ENCODE results near the gene SLC1A3.
"Not testable (repeated sequence)": the region's sequence is repeated elsewhere in the genome, so short reads cannot be mapped to it uniquely, and the experiment has no call there.

The SLC1A3 gene

DNA sequence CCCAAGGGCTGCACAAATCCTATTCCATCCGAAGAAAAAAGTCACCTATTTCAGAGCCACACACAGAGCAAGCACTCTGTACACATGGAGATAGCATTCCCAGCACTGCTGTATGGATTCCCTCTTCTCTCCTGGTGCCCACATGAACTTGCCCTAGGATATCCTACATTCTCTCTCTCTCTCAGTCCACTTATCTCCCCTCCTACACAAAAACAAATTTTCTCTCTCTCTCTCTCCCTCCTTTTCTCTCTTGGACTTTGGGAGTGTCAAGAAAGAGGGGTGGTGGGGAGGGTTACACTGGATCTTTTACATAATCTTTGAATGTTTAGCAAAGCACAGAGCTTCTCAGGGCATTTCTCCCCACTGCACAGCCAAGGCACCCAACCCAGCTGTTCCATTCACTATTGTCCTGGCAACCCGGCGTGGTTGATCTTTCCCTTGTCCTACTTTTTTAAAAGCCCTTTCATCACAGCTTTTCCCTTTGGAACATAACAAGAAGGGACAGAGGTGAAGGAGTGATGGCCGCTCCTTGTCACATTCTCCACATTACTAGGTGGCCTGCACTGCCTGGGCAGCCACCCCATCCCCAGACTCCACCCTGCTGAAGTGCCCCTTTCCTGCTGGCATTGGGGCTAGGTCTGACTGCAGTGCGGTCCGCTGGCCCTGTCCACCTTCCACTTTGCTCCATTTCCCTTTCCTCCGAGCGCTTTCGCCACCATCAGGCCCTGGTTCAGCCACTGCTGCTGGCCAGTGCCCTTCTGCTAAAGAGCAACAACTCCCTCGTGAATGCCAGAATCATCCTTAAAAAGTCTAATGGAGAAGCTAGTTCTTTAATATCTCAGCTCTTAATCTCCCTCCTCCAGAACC lies 22.2 kb upstream of the SLC1A3 start:
- H3K4me3 ChIP-seq (ENCODE audit: low read depth, low read length): no peak overlapping the region
- TF ChIP-seq CTCF (IDR thresholded peaks at IDR 0.05; ENCODE audit: low read depth, low read length, missing control alignments): no peak
- in situ Hi-C loops (cut with HindIII; ENCODE audit: low pct_ligation_motif_present, low sequenced_read_pairs): no loop called here
- no peak overlapping the region for H3K27ac ChIP-seq
- H3K27me3 ChIP-seq (replicated peaks): no peaks in the 10 kb centered on the region
- DNase-seq: no peak
- H3K36me3 ChIP-seq (replicated peaks): no peaks in the 10 kb centered on the region

GRCh38 chr5:36585701-36586100 lies 20.7 kb upstream of the SLC1A3 start:
- H3K27me3 ChIP-seq (replicated peaks): no peaks in the 10 kb centered on the region
- in situ Hi-C loops (cut with HindIII; ENCODE audit: low pct_ligation_motif_present, low sequenced_read_pairs): no loop called here
- H3K36me3 ChIP-seq (replicated peaks): no peaks in the 10 kb centered on the region
- H3K27ac ChIP-seq: no peak overlapping the region
- no peak for DNase-seq
- no peak for TF ChIP-seq CTCF (IDR thresholded peaks at IDR 0.05; ENCODE audit: low read depth, low read length, missing control alignments)
- H3K4me3 ChIP-seq (ENCODE audit: low read depth, low read length): no peak overlapping the region

DNA sequence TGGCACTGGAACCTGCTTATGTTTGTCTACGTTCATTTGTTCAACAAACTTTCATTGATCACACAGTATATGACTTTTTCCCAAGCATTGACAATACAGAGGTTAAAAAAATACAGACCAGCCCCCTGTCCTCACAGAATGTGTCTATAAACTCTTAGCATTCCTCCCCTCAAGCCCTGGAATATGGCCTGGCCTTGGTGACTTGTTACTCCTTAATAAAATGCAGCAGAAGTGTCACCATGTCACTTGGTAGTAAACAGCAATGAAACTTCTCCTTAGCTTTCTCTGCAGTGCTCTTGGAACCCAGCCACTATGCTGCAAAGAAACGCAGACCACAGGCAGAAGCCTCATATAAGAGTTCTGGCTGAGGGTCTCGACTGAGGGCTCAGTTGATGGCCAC lies 19.1 kb upstream of the SLC1A3 start:
- in situ Hi-C loops (cut with HindIII; ENCODE audit: low pct_ligation_motif_present, low sequenced_read_pairs): no loop called here
- Histone ChIP-seq H3K4me3 (ENCODE audit: low read depth, low read length) (no peak overlapping the region), H3K27me3 (replicated peaks) (no peaks in the 10 kb centered on the region), H3K27ac (no peak overlapping the region), H3K36me3 (replicated peaks) (no peaks in the 10 kb centered on the region)
- DNase-seq: no peak
- no peak for TF ChIP-seq CTCF (IDR thresholded peaks at IDR 0.05; ENCODE audit: low read depth, low read length, missing control alignments)

GRCh38 chr5:36589735-36590134 lies 16.7 kb upstream of the SLC1A3 start:
- H3K27me3 ChIP-seq (replicated peaks); in situ Hi-C loops (cut with HindIII; ENCODE audit: low pct_ligation_motif_present, low sequenced_read_pairs); DNase-seq; H3K36me3 ChIP-seq (replicated peaks); H3K27ac ChIP-seq; H3K4me3 ChIP-seq (ENCODE audit: low read depth, low read length): not testable (repeated sequence)

- Histone ChIP-seq H3K36me3 (replicated peaks) (no peaks in the 10 kb centered on the region), H3K27ac (no peak overlapping the region), H3K27me3 (replicated peaks) (no peaks in the 10 kb centered on the region), H3K4me3 (ENCODE audit: low read depth, low read length) (no peak overlapping the region)
- TF ChIP-seq CTCF (IDR thresholded peaks at IDR 0.05; ENCODE audit: low read depth, low read length, missing control alignments): no peak
- no peak for DNase-seq
- in situ Hi-C loops (cut with HindIII; ENCODE audit: low pct_ligation_motif_present, low sequenced_read_pairs): no loop called here
These were observed 15.7 kb upstream of the SLC1A3 start for GRCh38 chr5:36590513-36591286.

DNA sequence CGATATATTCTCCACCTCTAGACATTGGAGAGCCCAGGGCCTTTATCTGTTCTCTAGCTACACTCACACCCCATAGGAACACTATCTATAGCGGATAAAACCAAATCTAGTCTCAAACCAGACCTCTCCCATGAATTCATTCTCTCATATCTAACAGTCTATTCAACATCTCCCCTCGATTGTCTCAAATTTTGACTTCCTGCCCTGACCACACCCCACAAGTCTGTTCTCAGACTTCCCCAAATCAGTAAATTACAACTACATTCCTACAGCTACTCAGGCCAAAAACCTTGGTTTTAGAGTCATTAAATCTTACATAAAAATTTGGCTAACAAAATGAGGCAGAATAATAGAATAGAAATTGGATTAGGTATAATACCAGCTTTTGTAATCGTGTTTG lies 12.5 kb upstream of the SLC1A3 start:
- in situ Hi-C loops (cut with HindIII; ENCODE audit: low pct_ligation_motif_present, low sequenced_read_pairs): no loop called here
- DNase-seq: no peak
- no peaks in the 10 kb centered on the region for H3K36me3 ChIP-seq (replicated peaks)
- no peak for TF ChIP-seq CTCF (IDR thresholded peaks at IDR 0.05; ENCODE audit: low read depth, low read length, missing control alignments)
- no peaks in the 10 kb centered on the region for H3K27me3 ChIP-seq (replicated peaks)
- no peak overlapping the region for H3K4me3 ChIP-seq (ENCODE audit: low read depth, low read length)
- H3K27ac ChIP-seq: no peak overlapping the region

Measured in brain microvascular endothelial cell (primary cell).